A549 (cell line): ENCODE results near the gene TCF7L1. TPM values are rescaled to one million over a fixed set of nuclear protein-coding genes. Genes with fewer than 3 reads are reported as not detected.
A peak's percentile ranks its signal among the peaks of the same experiment; 100 is the strongest.

ENCODE experiments used
- ATAC-seq, 2 experiments: fragments of 200-7000 bp in 1 of 2; fragments of >200 bp in 1 of 2; cut with Nextera tagmentation in 1 of 2; cut with Tn5 transposase in 1 of 2; 3 replicates each; pipeline versions ENCODE4 v1.8.0 to v1.9.1; 2018 to 2020; ENCODE audit warnings: mild to moderate bottlenecking in 1 of 2, moderate library complexity in 1 of 2
- CTCF ChIA-PET: fragments of 300-600 bp; sonication (Branson Sonifier 250); formaldehyde crosslinking; extraction: SDS; loops from one replicate; lab custom pipeline; 2021; ENCODE audit warnings: antibody characterized with exemption, inconsistent platforms; lab: Yijun Ruan, JAX
- POLR2A ChIA-PET: fragments of 350-600 bp; formaldehyde crosslinking; extraction: SDS; loops from one replicate; lab custom pipeline; 2021; ENCODE audit warnings: antibody characterized with exemption, inconsistent platforms; lab: Yijun Ruan, JAX
- DNase-seq, 2 experiments: peaks; one replicate each; pipeline versions ENCODE4 v3.0.0 to v3.0.0-alpha.2; 2011 to 2016; ENCODE audit warnings: low read depth in 1 of 2, low spot score in 1 of 2
- FAIRE-seq: peaks from 2 replicates; lab custom pipeline; 2011; peaks lifted over from hg19 to GRCh38; lab: Jason Lieb, UNC
- H3K27ac ChIP-seq, 2 experiments: fragments of >200 bp; sonication (Bioruptor Twin); formaldehyde crosslinking; 3 replicates each; pipeline ENCODE4 v1.5.1; 2016 to 2017
- H3K4me1 ChIP-seq: fragments of >200 bp; sonication (Bioruptor Twin); formaldehyde crosslinking; 3 replicates; pipeline ENCODE4 v1.6.1; 2016
- H3K4me2 ChIP-seq: fragments of >200 bp; sonication (Bioruptor Twin); formaldehyde crosslinking; 3 replicates; pipeline ENCODE4 v1.6.1; 2016
- H3K4me3 ChIP-seq: fragments of >200 bp; sonication (Bioruptor Twin); formaldehyde crosslinking; 3 replicates; pipeline ENCODE4 v1.5.1; 2016
- H3K9me3 ChIP-seq: fragments of >200 bp; sonication (Bioruptor Twin); formaldehyde crosslinking; 3 replicates; pipeline ENCODE4 v1.6.1; 2016
- CBX2 ChIP-seq: fragments of 200-600 bp; sonication (generic); IDR thresholded peaks from 2 replicates; pipeline ENCODE4 v1.6.1; 2016; ENCODE audit warnings: low read depth, mild to moderate bottlenecking, borderline replicate concordance
- CEBPB ChIP-seq, 2 experiments: fragments of >200 bp in 1 of 2; sonication (Bioruptor Twin) in 1 of 2; formaldehyde crosslinking in 1 of 2; IDR thresholded peaks; 2 replicates each; pipeline ENCODE4 v1.6.1; 2012 to 2016
- CHD4 ChIP-seq: fragments of 200-600 bp; sonication (generic); IDR thresholded peaks from 2 replicates; pipeline ENCODE4 v1.6.1; 2016; ENCODE audit warnings: antibody characterized with exemption, mild to moderate bottlenecking, borderline replicate concordance
- CTCF ChIP-seq: fragments of >200 bp; sonication (Bioruptor Twin); formaldehyde crosslinking; IDR thresholded peaks from 3 replicates; pipeline ENCODE4 v1.5.1; 2016
- EHF ChIP-seq: fragments of 250-450 bp; sonication (Bioruptor Pico); IDR thresholded peaks from 2 replicates; pipeline ENCODE4 v1.5.0; 2020; ENCODE audit warnings: mild to moderate bottlenecking
- FOSL2 ChIP-seq, 2 experiments: fragments of 450-650 bp in 1 of 2; fragments of >200 bp in 1 of 2; sonication (Bioruptor Twin) in 1 of 2; formaldehyde crosslinking; IDR thresholded peaks; 2 replicates each; pipeline versions ENCODE4 v1.5.0 to v1.6.1; 2016 to 2020; ENCODE audit warnings: mild to moderate bottlenecking in 1 of 2, moderate library complexity in 1 of 2
- HES2 ChIP-seq: fragments of >200 bp; sonication (Bioruptor Twin); formaldehyde crosslinking; IDR thresholded peaks from 2 replicates; pipeline ENCODE4 v1.6.1; 2016
- HOXB13 ChIP-seq: fragments of 250-450 bp; sonication (Bioruptor Pico); IDR thresholded peaks from 2 replicates; pipeline ENCODE4 v1.5.0; 2020; ENCODE audit warnings: low read depth, mild to moderate bottlenecking, moderate library complexity
- KDM1A ChIP-seq: fragments of 200-600 bp; sonication (generic); IDR thresholded peaks from 2 replicates; pipeline ENCODE4 v1.6.1; 2016; ENCODE audit warnings: low read depth, mild to moderate bottlenecking
- MAFK ChIP-seq: fragments of 450-650 bp; IDR thresholded peaks from 2 replicates; pipeline ENCODE4 v1.6.1; 2014; ENCODE audit not compliant: partially characterized antibody
- MAZ ChIP-seq: fragments of 150-350 bp; IDR thresholded peaks from 2 replicates; pipeline ENCODE4 v1.6.1; 2014; ENCODE audit warnings: antibody characterized with exemption, low read depth, low read length, borderline replicate concordance
- MYC ChIP-seq: IDR thresholded peaks from 2 replicates; pipeline ENCODE4 v1.6.1; 2012; ENCODE audit warnings: mild to moderate bottlenecking, inconsistent platforms, low read length, improper control_type of control experiment, borderline replicate concordance
- NR3C1 ChIP-seq: fragments of >200 bp; sonication (Bioruptor Twin); formaldehyde crosslinking; IDR thresholded peaks from 3 replicates; pipeline ENCODE4 v1.6.1; 2017
- PHF8 ChIP-seq: fragments of 200-600 bp; sonication (generic); IDR thresholded peaks from 2 replicates; pipeline ENCODE4 v1.6.1; 2016; ENCODE audit warnings: low read depth, mild to moderate bottlenecking, antibody characterized with exemption, moderate library complexity, borderline replicate concordance
- POLR2AphosphoS2 ChIP-seq: conservative IDR thresholded peaks from 2 replicates; pipeline ENCODE4 v1.6.1; 2012; ENCODE audit warnings: low read length, improper control_type of control experiment, inconsistent platforms
- RAD21 ChIP-seq, 2 experiments: fragments of >200 bp in 1 of 2; sonication (Bioruptor Twin) in 1 of 2; formaldehyde crosslinking in 1 of 2; IDR thresholded peaks in 1 of 2; conservative IDR thresholded peaks in 1 of 2; 2 replicates in 1 of 2; 3 replicates in 1 of 2; pipeline ENCODE4 v1.6.1; 2012 to 2018; ENCODE audit warnings: inconsistent platforms in 1 of 2
- TFCP2L1 ChIP-seq: fragments of 250-450 bp; sonication (Bioruptor Pico); IDR thresholded peaks from 2 replicates; pipeline ENCODE4 v1.5.0; 2021; ENCODE audit warnings: mild to moderate bottlenecking
- USF2 ChIP-seq: fragments of 450-650 bp; IDR thresholded peaks from 2 replicates; pipeline ENCODE4 v1.6.1; 2014; ENCODE audit warnings: antibody characterized with exemption
- ZC3H11A ChIP-seq: fragments of 450-650 bp; IDR thresholded peaks from 2 replicates; pipeline ENCODE4 v1.6.1; 2014; ENCODE audit warnings: antibody characterized with exemption, mild to moderate bottlenecking
- ZFP36 ChIP-seq: fragments of 450-650 bp; IDR thresholded peaks from 2 replicates; pipeline ENCODE4 v1.6.1; 2014; ENCODE audit warnings: borderline replicate concordance; ENCODE audit not compliant: partially characterized antibody
- ZNF302 ChIP-seq: fragments of 250-450 bp; sonication (Bioruptor Pico); IDR thresholded peaks from 2 replicates; pipeline ENCODE4 v1.9.0; 2021; ENCODE audit warnings: inconsistent platforms, mild to moderate bottlenecking, moderate library complexity
- WGBS: methylation state at CpG from one replicate; pipeline ENCODE4 v1.1.6; 2017; ENCODE audit errors: missing lambda C conversion rate; 5-methylcytosine and 5-hydroxymethylcytosine counted together
- polyA plus RNA-seq, 4 experiments: library from polyadenylated mRNA; depleted of rRNA in 3 of 4; stranded (reverse); fragments of >200 nt; fragmentation: RNase III in 1 of 4; extraction: RNeasy Plus Mini Kit Qiagen cat#74134 plus additional on column Dnase treatment in 1 of 4; gene quantifications; 2 replicates in 3 of 4; 3 replicates in 1 of 4; pipeline ENCODE4 v1.2.3, GENCODE V29; 2011 to 2017
- TF ChIP-seq, protein P1 (sequence below): fragments of 250-450 bp; sonication (Bioruptor Pico); IDR thresholded peaks from 2 replicates; pipeline ENCODE4 v1.5.0; 2020; ENCODE audit warnings: low read depth, mild to moderate bottlenecking, moderate library complexity
- TF ChIP-seq, protein P2 (sequence below): fragments of 150-350 bp; IDR thresholded peaks from 2 replicates; pipeline ENCODE4 v1.6.1; 2014; ENCODE audit warnings: low read depth, mild to moderate bottlenecking, low read length

Gene TCF7L1
- polyA plus RNA-seq, 2 of the 4 experiments (the other 2 are of a cell fraction): 0.68 to 4.4 TPM

GRCh38 chr2:85318222-85319074 is 185.3 kb downstream of the TCF7L1 start:
- ChIA-PET POLR2A (interaction anchor here (0.6 to 3.2 kb wide), 3 partner anchors 9 to 220 kb away, joined by 3 to 24 read pairs (median 3); partner anchors contain the start of genes MAT2A and TGOLN2), CTCF (interaction anchor here (1.4 to 7.1 kb wide), 4 partner anchors 19 to 252 kb away, joined by 3 to 48 read pairs (median 6); no protein-coding TSS in a partner anchor)
- Histone ChIP-seq H3K4me2 (no peak overlapping the region), H3K4me1 (no peaks in the 10 kb centered on the region), H3K27ac (no peak overlapping the region), H3K9me3 (no peaks in the 10 kb centered on the region), H3K4me3 (no peak overlapping the region)
- FAIRE-seq: no peak
- DNase-seq: no peak
- 85% methylated on average over 11 of the region's 11 CpGs for WGBS
- TF ChIP-seq MYC: no peak
- TF ChIP-seq RAD21 (conservative IDR thresholded peaks at IDR 0.05 in 1 of 2, IDR thresholded peaks at IDR 0.05 in 1 of 2): no peak
- no peak for TF ChIP-seq USF2
- TF ChIP-seq EHF (CRISPR knock-in tag): no peak
- TF ChIP-seq CHD4: no peak
- TF ChIP-seq, protein P1, sequence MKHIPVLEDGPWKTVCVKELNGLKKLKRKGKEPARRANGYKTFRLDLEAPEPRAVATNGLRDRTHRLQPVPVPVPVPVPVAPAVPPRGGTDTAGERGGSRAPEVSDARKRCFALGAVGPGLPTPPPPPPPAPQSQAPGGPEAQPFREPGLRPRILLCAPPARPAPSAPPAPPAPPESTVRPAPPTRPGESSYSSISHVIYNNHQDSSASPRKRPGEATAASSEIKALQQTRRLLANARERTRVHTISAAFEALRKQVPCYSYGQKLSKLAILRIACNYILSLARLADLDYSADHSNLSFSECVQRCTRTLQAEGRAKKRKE (CRISPR knock-in tag): no peak
- no peak for TF ChIP-seq POLR2AphosphoS2
- no peak for TF ChIP-seq CEBPB (IDR thresholded peaks at IDR 0.05)
- TF ChIP-seq KDM1A: no peak
- TF ChIP-seq FOSL2 (IDR thresholded peaks at IDR 0.05): no peak
- TF ChIP-seq FOSL2 (CRISPR knock-in tag; IDR thresholded peaks at IDR 0.05): no peak
- no peak for TF ChIP-seq CBX2
- no peak for TF ChIP-seq MAZ
- no peak for TF ChIP-seq PHF8
- ATAC-seq: peak in 1 of 2 experiments; percentile 21; a peak in 1 of 6 replicates

GRCh38 chr2:85319796-85320195 is 186.6 kb downstream of the TCF7L1 start:
- DNase-seq (no peak), FAIRE-seq (no peak), ATAC-seq (no peak)
- ChIA-PET CTCF (interaction anchor here (0.9 to 7.1 kb wide), 5 partner anchors 12 to 317 kb away, joined by 3 to 48 read pairs (median 3); no protein-coding TSS in a partner anchor), POLR2A (interaction anchor here (3.2 kb wide), 1 partner anchor 8 kb away, joined by 24 read pairs; the partner anchor contains the start of gene TGOLN2)
- H3K4me1 ChIP-seq: peaks cover 4% of the 10 kb centered on the region; the same call in 2 of the 3 replicates
- no peak for TF ChIP-seq TFCP2L1 (CRISPR knock-in tag)
- no peak for TF ChIP-seq EHF (CRISPR knock-in tag)
- no peak for TF ChIP-seq MAFK
- TF ChIP-seq, protein P2, sequence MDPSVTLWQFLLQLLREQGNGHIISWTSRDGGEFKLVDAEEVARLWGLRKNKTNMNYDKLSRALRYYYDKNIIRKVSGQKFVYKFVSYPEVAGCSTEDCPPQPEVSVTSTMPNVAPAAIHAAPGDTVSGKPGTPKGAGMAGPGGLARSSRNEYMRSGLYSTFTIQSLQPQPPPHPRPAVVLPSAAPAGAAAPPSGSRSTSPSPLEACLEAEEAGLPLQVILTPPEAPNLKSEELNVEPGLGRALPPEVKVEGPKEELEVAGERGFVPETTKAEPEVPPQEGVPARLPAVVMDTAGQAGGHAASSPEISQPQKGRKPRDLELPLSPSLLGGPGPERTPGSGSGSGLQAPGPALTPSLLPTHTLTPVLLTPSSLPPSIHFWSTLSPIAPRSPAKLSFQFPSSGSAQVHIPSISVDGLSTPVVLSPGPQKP: no peak
- TF ChIP-seq ZC3H11A: no peak
- no peak for TF ChIP-seq HOXB13 (CRISPR knock-in tag)
- TF ChIP-seq HES2: no peak
- no peak for TF ChIP-seq NR3C1
- TF ChIP-seq ZNF302 (CRISPR knock-in tag): no peak
- no peak for TF ChIP-seq CTCF
- TF ChIP-seq ZFP36: no peak
- no peak overlapping the region for H3K27ac ChIP-seq
- no peak overlapping the region for H3K4me3 ChIP-seq
- no peaks in the 10 kb centered on the region for H3K9me3 ChIP-seq
- WGBS: 94% methylated on average over 4 of the region's 4 CpGs
- no peak overlapping the region for H3K4me2 ChIP-seq
